ENCODE measurements around the gene MRPL39. TPM values are rescaled to one million over a fixed set of nuclear protein-coding genes. Genes with fewer than 3 reads are reported as not detected.
A peak's percentile ranks its signal among the peaks of the same experiment; 100 is the strongest.

The MRPL39 gene
- total RNA-seq, 1 donor from 2014 or later: 39.0 TPM

GRCh38 chr21:25565272-25566211, 41.7 kb downstream of the MRPL39 start:
- H3K9me3 Mint-ChIP-seq: no peaks in the 10 kb centered on the region
- no peak for DNase-seq (ENCODE audit: low read depth, low spot score)
- no peak for TF ChIP-seq CTCF (conservative IDR thresholded peaks at IDR 0.05)
- H3K27ac Mint-ChIP-seq (ENCODE audit: unreplicated experiment): no peak overlapping the region
- H3K27me3 Mint-ChIP-seq (ENCODE audit: low read depth): peaks cover 26% of the 10 kb centered on the region
- H3K4me1 Mint-ChIP-seq: peaks cover 9% of the 10 kb centered on the region
- peaks cover 2% of the 10 kb centered on the region for H3K36me3 Mint-ChIP-seq (ENCODE audit: low read depth)
- no peak overlapping the region for H3K4me3 Mint-ChIP-seq

GRCh38 chr21:25564349-25564948, 42.8 kb downstream of the MRPL39 start:
- Mint-ChIP-seq H3K4me3 (no peak overlapping the region), H3K36me3 (ENCODE audit: low read depth) (peaks cover 2% of the 10 kb centered on the region), H3K27ac (ENCODE audit: unreplicated experiment) (no peak overlapping the region), H3K27me3 (ENCODE audit: low read depth) (peaks cover 26% of the 10 kb centered on the region), H3K4me1 (peaks cover 9% of the 10 kb centered on the region), H3K9me3 (no peaks in the 10 kb centered on the region)
- no peak for TF ChIP-seq CTCF (conservative IDR thresholded peaks at IDR 0.05)
- DNase-seq (ENCODE audit: low read depth, low spot score): no peak

- H3K4me1 Mint-ChIP-seq: peaks cover 9% of the 10 kb centered on the region
- no peak for DNase-seq (ENCODE audit: low read depth, low spot score)
- peaks cover 2% of the 10 kb centered on the region for H3K36me3 Mint-ChIP-seq (ENCODE audit: low read depth)
- peaks cover 3% of the 10 kb centered on the region for H3K9me3 Mint-ChIP-seq
- peak overlapping the region; percentile 64 for H3K4me3 Mint-ChIP-seq
- TF ChIP-seq CTCF (conservative IDR thresholded peaks at IDR 0.05): no peak
- H3K27me3 Mint-ChIP-seq (ENCODE audit: low read depth): peaks cover 26% of the 10 kb centered on the region
- H3K27ac Mint-ChIP-seq (ENCODE audit: unreplicated experiment): no peak overlapping the region
Measured at GRCh38 chr21:25563361-25564116, 43.7 kb downstream of the MRPL39 start.

GRCh38 chr21:25562660-25563059, 44.6 kb downstream of the MRPL39 start:
- peaks cover 2% of the 10 kb centered on the region for H3K36me3 Mint-ChIP-seq (ENCODE audit: low read depth)
- peak overlapping the region; percentile 85 for H3K4me3 Mint-ChIP-seq
- no peak for TF ChIP-seq CTCF (conservative IDR thresholded peaks at IDR 0.05)
- H3K27ac Mint-ChIP-seq (ENCODE audit: unreplicated experiment): no peak overlapping the region
- peaks cover 3% of the 10 kb centered on the region for H3K9me3 Mint-ChIP-seq
- peaks cover 26% of the 10 kb centered on the region for H3K27me3 Mint-ChIP-seq (ENCODE audit: low read depth)
- peaks cover under 1% of the 10 kb centered on the region for H3K4me1 Mint-ChIP-seq
- DNase-seq (ENCODE audit: low read depth, low spot score): no peak

Measured in neural crest cell (in vitro differentiated cells).